ENCODE results near the gene POLH. TPM values are rescaled to one million over a fixed set of nuclear protein-coding genes. Genes with fewer than 3 reads are reported as not detected.

POLH gene
- total RNA-seq, 1 donor from 2014 or later, result 21.2 TPM

DNA sequence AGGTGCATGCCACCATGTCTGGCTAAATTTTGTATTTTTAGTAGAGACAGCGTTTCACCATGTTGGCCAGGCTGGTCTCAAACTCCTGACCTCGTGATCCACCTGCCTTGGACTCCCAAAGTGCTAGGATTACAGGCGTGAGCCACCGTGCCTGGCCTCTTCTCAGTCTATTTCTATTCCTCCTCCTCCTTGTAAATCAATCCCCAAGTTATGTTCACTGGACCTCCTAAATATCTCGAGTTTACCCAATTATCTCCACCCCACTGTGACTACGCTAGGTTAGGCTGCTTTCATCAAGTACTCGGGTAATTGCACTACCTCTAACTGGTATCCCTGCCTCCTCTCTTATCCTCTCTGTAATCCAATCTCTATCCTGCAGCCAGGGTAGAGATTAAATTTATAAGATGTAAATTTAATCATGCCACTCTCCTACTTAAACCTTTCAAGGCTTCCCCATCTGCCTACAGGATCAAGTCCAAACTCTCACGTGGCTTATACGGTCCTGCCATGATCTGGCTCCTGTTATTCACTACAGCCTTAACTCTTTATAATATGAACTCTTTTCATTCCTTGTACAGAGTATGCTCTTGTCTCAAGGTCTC lies 58.8 kb downstream of the POLH start:
- peaks cover 6% of the 10 kb centered on the region for H3K36me3 Mint-ChIP-seq (ENCODE audit: low read depth)
- H3K4me3 Mint-ChIP-seq (ENCODE audit: unreplicated experiment), result no peak overlapping the region
- no peaks in the 10 kb centered on the region for H3K9me3 Mint-ChIP-seq (ENCODE audit: low read depth)
- TF ChIP-seq, protein P1, sequence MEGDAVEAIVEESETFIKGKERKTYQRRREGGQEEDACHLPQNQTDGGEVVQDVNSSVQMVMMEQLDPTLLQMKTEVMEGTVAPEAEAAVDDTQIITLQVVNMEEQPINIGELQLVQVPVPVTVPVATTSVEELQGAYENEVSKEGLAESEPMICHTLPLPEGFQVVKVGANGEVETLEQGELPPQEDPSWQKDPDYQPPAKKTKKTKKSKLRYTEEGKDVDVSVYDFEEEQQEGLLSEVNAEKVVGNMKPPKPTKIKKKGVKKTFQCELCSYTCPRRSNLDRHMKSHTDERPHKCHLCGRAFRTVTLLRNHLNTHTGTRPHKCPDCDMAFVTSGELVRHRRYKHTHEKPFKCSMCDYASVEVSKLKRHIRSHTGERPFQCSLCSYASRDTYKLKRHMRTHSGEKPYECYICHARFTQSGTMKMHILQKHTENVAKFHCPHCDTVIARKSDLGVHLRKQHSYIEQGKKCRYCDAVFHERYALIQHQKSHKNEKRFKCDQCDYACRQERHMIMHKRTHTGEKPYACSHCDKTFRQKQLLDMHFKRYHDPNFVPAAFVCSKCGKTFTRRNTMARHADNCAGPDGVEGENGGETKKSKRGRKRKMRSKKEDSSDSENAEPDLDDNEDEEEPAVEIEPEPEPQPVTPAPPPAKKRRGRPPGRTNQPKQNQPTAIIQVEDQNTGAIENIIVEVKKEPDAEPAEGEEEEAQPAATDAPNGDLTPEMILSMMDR (IDR thresholded peaks at IDR 0.05), result no peak
- H3K27me3 Mint-ChIP-seq (ENCODE audit: low read depth), result no peaks in the 10 kb centered on the region
- DNase-seq (ENCODE audit: low spot score), result no peak
- H3K4me1 Mint-ChIP-seq (ENCODE audit: low read depth), result peaks cover 37% of the 10 kb centered on the region
- H3K27ac Mint-ChIP-seq (ENCODE audit: unreplicated experiment), result peak overlapping the region; percentile 91

DNA sequence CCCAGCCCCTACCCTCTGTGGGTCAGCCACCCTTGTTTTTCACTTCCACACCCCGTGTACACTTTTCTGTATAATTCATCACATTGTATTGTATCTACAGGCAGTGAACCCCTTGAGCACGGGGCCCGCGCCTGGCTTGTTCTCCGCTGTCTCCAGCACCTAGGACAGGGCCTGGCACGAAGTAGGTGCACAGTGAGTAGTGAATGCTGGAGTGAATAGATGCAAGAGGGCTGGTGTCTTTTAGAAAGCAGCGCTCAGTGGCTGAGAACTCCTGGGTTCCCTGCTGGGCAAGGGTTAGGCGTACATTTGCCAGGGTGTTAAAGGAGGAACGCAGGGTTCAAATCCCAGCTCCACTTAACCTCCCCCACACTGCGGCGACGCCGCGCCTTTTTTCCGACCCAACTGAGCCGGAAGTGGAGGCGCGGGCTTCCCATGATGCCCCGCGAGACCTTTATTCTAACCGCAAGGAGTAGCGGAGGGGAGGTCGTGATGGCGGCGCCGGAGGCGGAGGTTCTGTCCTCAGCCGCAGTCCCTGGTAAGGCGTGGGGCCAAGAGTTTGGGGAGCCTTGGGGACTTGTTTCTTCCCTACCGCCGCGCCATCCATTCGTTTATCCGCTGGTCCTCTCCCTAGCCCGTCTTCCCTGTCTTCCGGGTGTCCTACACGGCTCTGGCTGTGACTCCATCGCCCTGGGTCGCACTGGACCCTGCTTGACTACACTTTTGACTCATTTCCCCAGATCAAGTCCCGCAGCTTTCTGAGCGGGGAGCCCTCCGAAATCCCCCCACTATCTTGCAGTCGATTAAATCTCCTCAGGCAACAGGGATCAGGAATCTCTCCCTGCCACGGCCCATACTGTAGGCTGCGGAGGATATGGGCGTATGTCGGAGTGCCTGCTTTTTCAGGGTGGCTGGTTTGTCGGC lies 59.7 kb downstream of the POLH start, which contains the start of gene MAD2L1BP:
MAD2L1BP (plus strand) TSS at position 454 of the 921 bp plus-strand sequence; CDS start at position 490, 36 bp downstream.
- peak within 1 kb of the TSS; percentile 91 for H3K27ac Mint-ChIP-seq (ENCODE audit: unreplicated experiment)
- peak within 1 kb of the TSS; percentile 99 for H3K4me3 Mint-ChIP-seq (ENCODE audit: unreplicated experiment)
- H3K9me3 Mint-ChIP-seq (ENCODE audit: low read depth), result no peaks in the 10 kb centered on the region
- TF ChIP-seq, protein P1 (IDR thresholded peaks at IDR 0.05), result no peak
- peaks cover 31% of the 10 kb centered on the region for H3K4me1 Mint-ChIP-seq (ENCODE audit: low read depth)
- H3K36me3 Mint-ChIP-seq (ENCODE audit: low read depth), result peaks cover 14% of the 10 kb centered on the region
- H3K27me3 Mint-ChIP-seq (ENCODE audit: low read depth), result no peaks in the 10 kb centered on the region
- peak; percentile 33 for DNase-seq (ENCODE audit: low spot score)

DNA sequence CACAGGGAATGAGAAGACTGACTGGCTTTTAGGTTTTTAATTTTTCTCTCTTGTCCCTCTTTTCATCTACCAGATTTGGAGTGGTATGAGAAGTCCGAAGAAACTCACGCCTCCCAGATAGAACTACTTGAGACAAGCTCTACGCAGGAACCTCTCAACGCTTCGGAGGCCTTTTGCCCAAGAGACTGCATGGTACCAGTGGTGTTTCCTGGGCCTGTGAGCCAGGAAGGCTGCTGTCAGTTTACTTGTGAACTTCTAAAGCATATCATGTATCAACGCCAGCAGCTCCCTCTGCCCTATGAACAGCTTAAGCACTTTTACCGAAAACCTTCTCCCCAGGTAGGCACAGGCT lies 60.3 kb downstream of the POLH start:
- Mint-ChIP-seq H3K4me1 (ENCODE audit: low read depth) (peaks cover 28% of the 10 kb centered on the region), H3K27ac (ENCODE audit: unreplicated experiment) (peak overlapping the region; percentile 91), H3K9me3 (ENCODE audit: low read depth) (no peaks in the 10 kb centered on the region), H3K27me3 (ENCODE audit: low read depth) (no peaks in the 10 kb centered on the region), H3K4me3 (ENCODE audit: unreplicated experiment) (peak overlapping the region; percentile 99), H3K36me3 (ENCODE audit: low read depth) (peaks cover 15% of the 10 kb centered on the region)
- peak; percentile 8 for DNase-seq (ENCODE audit: low spot score)
- TF ChIP-seq, protein P1 (IDR thresholded peaks at IDR 0.05), result no peak

DNA sequence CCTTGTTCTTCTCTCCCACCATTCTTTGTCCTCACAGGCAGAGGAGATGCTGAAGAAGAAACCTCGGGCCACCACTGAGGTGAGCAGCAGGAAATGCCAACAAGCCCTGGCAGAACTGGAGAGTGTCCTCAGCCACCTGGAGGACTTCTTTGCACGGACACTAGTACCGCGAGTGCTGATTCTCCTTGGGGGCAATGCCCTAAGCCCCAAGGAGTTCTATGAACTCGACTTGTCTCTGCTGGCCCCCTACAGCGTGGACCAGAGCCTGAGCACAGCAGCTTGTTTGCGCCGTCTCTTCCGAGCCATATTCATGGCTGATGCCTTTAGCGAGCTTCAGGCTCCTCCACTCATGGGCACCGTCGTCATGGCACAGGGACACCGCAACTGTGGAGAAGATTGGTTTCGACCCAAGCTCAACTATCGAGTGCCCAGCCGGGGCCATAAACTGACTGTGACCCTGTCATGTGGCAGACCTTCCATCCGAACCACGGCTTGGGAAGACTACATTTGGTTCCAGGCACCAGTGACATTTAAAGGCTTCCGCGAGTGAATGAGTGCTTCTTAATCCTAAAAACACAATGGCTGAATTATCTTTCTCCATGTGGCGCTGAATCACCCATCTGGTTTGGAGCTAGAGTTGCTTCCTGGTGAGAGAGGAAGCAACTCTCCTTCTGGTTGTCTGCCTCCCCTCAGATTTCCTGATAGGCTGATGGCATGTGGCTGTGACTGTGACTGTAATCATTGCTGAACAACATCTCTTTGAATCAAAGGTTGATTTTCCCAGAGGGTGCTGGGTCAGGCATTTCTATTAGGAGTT lies 64.2 kb downstream of the POLH start:
- H3K27me3 Mint-ChIP-seq (ENCODE audit: low read depth), result no peaks in the 10 kb centered on the region
- H3K4me1 Mint-ChIP-seq (ENCODE audit: low read depth), result peaks cover 27% of the 10 kb centered on the region
- H3K36me3 Mint-ChIP-seq (ENCODE audit: low read depth), result peaks cover 18% of the 10 kb centered on the region
- H3K4me3 Mint-ChIP-seq (ENCODE audit: unreplicated experiment), result no peak overlapping the region
- H3K9me3 Mint-ChIP-seq (ENCODE audit: low read depth), result no peaks in the 10 kb centered on the region
- H3K27ac Mint-ChIP-seq (ENCODE audit: unreplicated experiment), result no peak overlapping the region
- no peak for DNase-seq (ENCODE audit: low spot score)
- TF ChIP-seq, protein P1 (IDR thresholded peaks at IDR 0.05), result no peak
